K562 (cell line): Measurements from ENCODE around the gene CSTPP1. TPM values are rescaled to one million over a fixed set of nuclear protein-coding genes. Genes with fewer than 3 reads are reported as not detected.

Experiments used
- ATAC-seq: fragments of 200-7000 bp; cut with Tn5 transposase; 3 replicates; pipeline ENCODE4 v1.9.1; 2020; ENCODE audit warnings: moderate library complexity
- BruUV-seq: library from RNA; stranded (reverse); fragments of 400-500 nt; replicated peaks from 2 replicates; lab custom pipeline; 2021; lab: Mats Ljungman, UMichigan
- CTCF ChIA-PET: fragments of 300-600 bp; formaldehyde crosslinking; extraction: SDS; loops from one replicate; lab custom pipeline; 2021; ENCODE audit warnings: low intra/inter-chr PET ratio; lab: Yijun Ruan, JAX
- POLR2A ChIA-PET: fragments of 300-600, 350-650 bp; sonication (Branson Sonifier 250); formaldehyde crosslinking; extraction: SDS; loops from one replicate; lab custom pipeline; 2021; ENCODE audit warnings: antibody characterized with exemption, inconsistent platforms; lab: Yijun Ruan, JAX
- DNase-seq, 4 experiments: peaks; one replicate each; pipeline versions ENCODE4 v3.0.0 to v3.0.0-alpha.2; 2011 to 2018; ENCODE audit warnings: low spot score in 3 of 4, mixed read lengths in 3 of 4; ENCODE audit errors: extremely low read depth in 1 of 4
- FAIRE-seq: peaks from 2 replicates; lab custom pipeline; 2011; peaks lifted over from hg19 to GRCh38; lab: Jason Lieb, UNC
- H2AFZ ChIP-seq: 2 replicates; pipeline ENCODE4 v1.6.0; 2011; ENCODE audit warnings: low read depth, low read length, control low read depth, inconsistent platforms
- H3K27ac ChIP-seq: fragments of 200-600 bp; 3 replicates; pipeline ENCODE4 v1.8.0; 2011; ENCODE audit warnings: low read depth, mild to moderate bottlenecking, control low read depth, inconsistent platforms, low read length, moderate library complexity, mixed read lengths; ENCODE audit errors: extremely low read depth
- H3K27me3 ChIP-seq, 2 experiments: fragments of 300-600 bp in 1 of 2; 2 replicates in 1 of 2; 3 replicates in 1 of 2; pipeline versions ENCODE4 v1.6.0 to v1.8.0; 2011; ENCODE audit warnings: inconsistent platforms in 2 of 2, low read length in 2 of 2, mild to moderate bottlenecking in 1 of 2, mixed read lengths in 1 of 2, moderate library complexity in 1 of 2; ENCODE audit not compliant: control insufficient read depth in 2 of 2, insufficient read depth in 2 of 2
- H3K36me3 ChIP-seq: fragments of 300-600 bp; 3 replicates; pipeline ENCODE4 v1.8.0; 2011; ENCODE audit warnings: mild to moderate bottlenecking, low read length, inconsistent platforms; ENCODE audit not compliant: control insufficient read depth, insufficient read depth
- H3K4me1 ChIP-seq, 2 experiments: fragments of 200-600 bp in 1 of 2; replicated peaks in 1 of 2; 2 replicates in 1 of 2; 3 replicates in 1 of 2; pipeline versions ENCODE4 v1.5.1 to v1.8.0; 2011; ENCODE audit warnings: inconsistent platforms in 2 of 2, low read length in 2 of 2, mild to moderate bottlenecking in 1 of 2, mixed read lengths in 1 of 2, moderate library complexity in 1 of 2; ENCODE audit not compliant: control insufficient read depth in 2 of 2, insufficient read depth in 2 of 2
- H3K4me2 ChIP-seq: 2 replicates; pipeline ENCODE4 v1.6.1; 2011; ENCODE audit warnings: low read length, control low read depth, inconsistent platforms, mixed read lengths; ENCODE audit not compliant: insufficient read depth
- H3K4me3 ChIP-seq: fragments of 200-600 bp; sonication (generic), shearing (Covaris generic); 2 replicates; pipeline ENCODE4 v1.5.1; 2016; ENCODE audit warnings: control low read depth, inconsistent platforms
- H3K79me2 ChIP-seq: fragments of 200-600 bp; 3 replicates; pipeline ENCODE4 v1.8.0; 2011; ENCODE audit warnings: low read length, inconsistent platforms; ENCODE audit not compliant: control insufficient read depth, insufficient read depth
- H3K9ac ChIP-seq, 2 experiments: 2 replicates each; pipeline versions ENCODE4 v1.6.0 to v1.6.1; 2011; ENCODE audit warnings: low read depth in 2 of 2, low read length in 2 of 2, control low read depth in 1 of 2, inconsistent platforms in 1 of 2, mild to moderate bottlenecking in 1 of 2, mixed read lengths in 1 of 2; ENCODE audit not compliant: insufficient read depth in 1 of 2
- H3K9me1 ChIP-seq: one replicate; pipeline ENCODE4 v1.6.0; 2011; ENCODE audit warnings: inconsistent platforms, mild to moderate bottlenecking, low read length, moderate library complexity; ENCODE audit not compliant: control insufficient read depth, insufficient read depth
- H3K9me3 ChIP-seq: replicated peaks from 2 replicates; pipeline ENCODE4 v1.5.1; 2011; ENCODE audit warnings: low read depth, low read length, inconsistent platforms; ENCODE audit not compliant: control insufficient read depth, insufficient read depth
- H4K20me1 ChIP-seq: replicated peaks from 2 replicates; pipeline ENCODE4 v1.6.1; 2011; ENCODE audit warnings: low read length, inconsistent platforms, mixed read lengths; ENCODE audit not compliant: control insufficient read depth, insufficient read depth
- ATF3 ChIP-seq, 2 experiments: fragments of 450-650 bp in 1 of 2; sonication (generic) in 1 of 2; formaldehyde crosslinking in 1 of 2; IDR thresholded peaks in 1 of 2; conservative IDR thresholded peaks in 1 of 2; 2 replicates each; pipeline versions ENCODE4 v1.6.1 to v1.8.1; 2016 to 2023; ENCODE audit warnings: mild to moderate bottlenecking in 2 of 2, moderate library complexity in 2 of 2, inconsistent platforms in 1 of 2, missing genetic modification reagents in 1 of 2
- ESRRB ChIP-seq: fragments of 250-450 bp; sonication (Bioruptor Pico); IDR thresholded peaks from 2 replicates; pipeline ENCODE4 v1.5.0; 2020; ENCODE audit warnings: mild to moderate bottlenecking, moderate library complexity, borderline replicate concordance
- SAFB2 ChIP-seq: fragments of 200-400 bp; formaldehyde crosslinking; IDR thresholded peaks from 2 replicates; pipeline ENCODE4 v1.6.1; 2018; ENCODE audit warnings: borderline replicate concordance, low read length, low read depth, moderate library complexity; ENCODE audit not compliant: severe bottlenecking
- TAF7 ChIP-seq: fragments of 450-650 bp; IDR thresholded peaks from 2 replicates; pipeline ENCODE4 v1.6.1; 2016; ENCODE audit warnings: missing genetic modification characterization, missing compliant biosample characterization
- TSHZ1 ChIP-seq: fragments of 250-450 bp; sonication (Bioruptor Pico); IDR thresholded peaks from 2 replicates; pipeline ENCODE4 v1.4.0; 2020; ENCODE audit warnings: mild to moderate bottlenecking, moderate library complexity
- ZNF197 ChIP-seq: fragments of 200-800 bp; sonication (Bioruptor generic); IDR thresholded peaks from 2 replicates; pipeline ENCODE4 v1.6.1; 2016; ENCODE audit warnings: low read depth, missing genetic modification characterization, missing compliant biosample characterization
- ZZZ3 ChIP-seq: fragments of 450-650 bp; IDR thresholded peaks from 2 replicates; pipeline ENCODE4 v1.6.1; 2016; ENCODE audit warnings: antibody characterized with exemption, mild to moderate bottlenecking, moderate library complexity
- WGBS: fragments of 100-300 bp; shearing (Covaris generic); methylation state at CpG from one replicate; pipeline ENCODE4 v1.1.6; 2016; ENCODE audit warnings: low coverage, mixed read lengths; ENCODE audit not compliant: insufficient coverage; ENCODE audit errors: missing lambda C conversion rate; 5-methylcytosine and 5-hydroxymethylcytosine counted together
- in situ Hi-C: fragments of 300-500 bp; cut with MboI; formaldehyde crosslinking; loops from 4 replicates; pipeline ENCODE4 v1.15.0; 2018; ENCODE audit warnings: inconsistent platforms, mixed read lengths
- intact Hi-C: fragments of 100-400 bp; cut with micrococcal nuclease; formaldehyde crosslinking; loops from 2 replicates; pipeline ENCODE4 v1.14.2; 2022
- polyA plus RNA-seq, 8 experiments: library from polyadenylated mRNA; depleted of rRNA in 4 of 8; stranded (reverse) in 5 of 8; unstranded in 3 of 8; fragments of >200 nt; fragmentation: Nextera tagmentation in 2 of 8; fragmentation: Illumina TruSeq in 1 of 8; extraction: Ambion mirVana in 2 of 8; extraction: Trizol in 1 of 8; gene quantifications; 2 replicates each; pipeline versions ENCODE4 v1.2.1 to v1.2.3, GENCODE V29; 2011 to 2014; ENCODE audit warnings: inconsistent platforms in 1 of 8, missing spikeins in 1 of 8
- total RNA-seq, 7 experiments: library from RNA; depleted of rRNA in 6 of 7; stranded (reverse); fragments of >200 nt in 6 of 7; fragmentation: Illumina TruSeq in 2 of 7; extraction: Trizol in 2 of 7; gene quantifications; 2 replicates each; pipeline versions ENCODE4 v1.2.1 to v1.2.3, GENCODE V29; 2011 to 2021; ENCODE audit warnings: low replicate concordance in 1 of 7
- TF ChIP-seq, protein P1 (sequence below): fragments of 250-450 bp; sonication (Bioruptor Pico); IDR thresholded peaks from 2 replicates; pipeline ENCODE4 v1.5.0; 2021
- TF ChIP-seq, protein P2 (sequence below): fragments of 450-650 bp; formaldehyde crosslinking; IDR thresholded peaks from 2 replicates; pipeline ENCODE4 v1.4.0; 2020; ENCODE audit warnings: mild to moderate bottlenecking, moderate library complexity
- TF ChIP-seq, protein P3 (sequence below), 2 experiments: fragments of 450-650 bp in 1 of 2; sonication (generic) in 1 of 2; formaldehyde crosslinking; conservative IDR thresholded peaks; 2 replicates each; pipeline versions ENCODE4 v1.4.0 to v1.8.1; 2020 to 2022; ENCODE audit warnings: mild to moderate bottlenecking in 1 of 2, missing genetic modification reagents in 1 of 2
- TF ChIP-seq, protein P4 (sequence below): fragments of 450-650 bp; conservative IDR thresholded peaks from 2 replicates; pipeline ENCODE4 v1.6.1; 2016; ENCODE audit warnings: missing genetic modification characterization, low read depth, mild to moderate bottlenecking, control low read depth, missing compliant biosample characterization

CSTPP1 gene
- total and polyA plus RNA-seq, 9 of the 15 experiments (the other 6 are each of a cell fraction or from before 2014, with no cell fraction given): 6.5 to 17.8 (median 9.2) TPM

DNA sequence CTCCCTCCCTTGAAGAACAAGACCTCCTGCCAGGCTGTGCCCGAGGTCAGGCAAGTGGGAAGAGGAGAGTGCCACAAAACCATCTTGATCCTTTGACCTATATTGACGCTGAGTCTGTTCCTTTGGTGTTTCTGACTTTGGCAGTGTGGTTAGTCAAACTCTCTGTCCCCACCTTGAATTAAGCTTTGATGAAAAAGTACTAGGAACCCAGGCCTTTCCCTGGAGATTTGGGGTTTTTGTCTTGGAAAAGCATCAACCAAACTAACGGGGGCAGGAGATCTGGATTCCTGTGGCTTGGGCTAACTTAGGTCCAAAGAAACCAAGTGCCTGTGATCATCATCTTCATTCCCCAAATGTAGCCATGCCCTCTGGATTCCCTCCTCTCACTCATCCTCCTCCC is 199.8 kb downstream of the CSTPP1 start:
- H3K9ac ChIP-seq: no peak overlapping the region
- no peaks in the 10 kb centered on the region; a peak in 1 of 5 replicates for H3K27me3 ChIP-seq
- CTCF ChIA-PET: interaction anchor here (0.5 kb wide), 1 partner anchor 375 kb away, joined by 4 read pairs; no protein-coding TSS in a partner anchor
- POLR2A ChIA-PET: no interaction called here
- BruUV-seq: no TSS peak
- H2AFZ ChIP-seq: no peak overlapping the region
- ATAC-seq (no peak), FAIRE-seq (peak; percentile 61), DNase-seq (no peak)
- in situ Hi-C loops: loop anchor here (10.0 kb wide), 1 partner anchor 392 kb away; no protein-coding TSS in a partner anchor
- H3K4me1 ChIP-seq: peaks cover 0 to 6% of the 10 kb centered on the region in 2 experiments; a peak in 2 of 5 replicates
- no peak overlapping the region for H3K4me2 ChIP-seq
- WGBS: 3% methylated on average over 3 of the region's 3 CpGs
- H4K20me1 ChIP-seq: no peaks in the 10 kb centered on the region; the same call in 1 of the 2 replicates
- intact Hi-C loops: no loop called here
- no peaks in the 10 kb centered on the region for H3K36me3 ChIP-seq
- no peaks in the 10 kb centered on the region for H3K79me2 ChIP-seq
- no peak overlapping the region for H3K27ac ChIP-seq
- no peaks in the 10 kb centered on the region for H3K9me1 ChIP-seq
- H3K9me3 ChIP-seq: no peaks in the 10 kb centered on the region
- H3K4me3 ChIP-seq: no peak overlapping the region
- no peak for TF ChIP-seq ATF3 (IDR thresholded peaks at IDR 0.05)
- no peak for TF ChIP-seq ATF3 (CRISPR knock-in tag; conservative IDR thresholded peaks at IDR 0.05)
- no peak for TF ChIP-seq ZZZ3
- no peak for TF ChIP-seq TAF7 (tag)
- TF ChIP-seq, protein P1, sequence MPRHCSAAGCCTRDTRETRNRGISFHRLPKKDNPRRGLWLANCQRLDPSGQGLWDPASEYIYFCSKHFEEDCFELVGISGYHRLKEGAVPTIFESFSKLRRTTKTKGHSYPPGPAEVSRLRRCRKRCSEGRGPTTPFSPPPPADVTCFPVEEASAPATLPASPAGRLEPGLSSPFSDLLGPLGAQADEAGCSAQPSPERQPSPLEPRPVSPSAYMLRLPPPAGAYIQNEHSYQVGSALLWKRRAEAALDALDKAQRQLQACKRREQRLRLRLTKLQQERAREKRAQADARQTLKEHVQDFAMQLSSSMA (CRISPR knock-in tag): no peak
- TF ChIP-seq TSHZ1 (CRISPR knock-in tag): no peak
- TF ChIP-seq, protein P2, sequence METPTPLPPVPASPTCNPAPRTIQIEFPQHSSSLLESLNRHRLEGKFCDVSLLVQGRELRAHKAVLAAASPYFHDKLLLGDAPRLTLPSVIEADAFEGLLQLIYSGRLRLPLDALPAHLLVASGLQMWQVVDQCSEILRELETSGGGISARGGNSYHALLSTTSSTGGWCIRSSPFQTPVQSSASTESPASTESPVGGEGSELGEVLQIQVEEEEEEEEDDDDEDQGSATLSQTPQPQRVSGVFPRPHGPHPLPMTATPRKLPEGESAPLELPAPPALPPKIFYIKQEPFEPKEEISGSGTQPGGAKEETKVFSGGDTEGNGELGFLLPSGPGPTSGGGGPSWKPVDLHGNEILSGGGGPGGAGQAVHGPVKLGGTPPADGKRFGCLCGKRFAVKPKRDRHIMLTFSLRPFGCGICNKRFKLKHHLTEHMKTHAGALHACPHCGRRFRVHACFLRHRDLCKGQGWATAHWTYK (CRISPR knock-in tag): no peak
- TF ChIP-seq, protein P3, sequence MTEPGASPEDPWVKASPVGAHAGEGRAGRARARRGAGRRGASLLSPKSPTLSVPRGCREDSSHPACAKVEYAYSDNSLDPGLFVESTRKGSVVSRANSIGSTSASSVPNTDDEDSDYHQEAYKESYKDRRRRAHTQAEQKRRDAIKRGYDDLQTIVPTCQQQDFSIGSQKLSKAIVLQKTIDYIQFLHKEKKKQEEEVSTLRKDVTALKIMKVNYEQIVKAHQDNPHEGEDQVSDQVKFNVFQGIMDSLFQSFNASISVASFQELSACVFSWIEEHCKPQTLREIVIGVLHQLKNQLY (CRISPR knock-in tag; conservative IDR thresholded peaks at IDR 0.05): no peak
- TF ChIP-seq SAFB2: no peak
- TF ChIP-seq, protein P4, sequence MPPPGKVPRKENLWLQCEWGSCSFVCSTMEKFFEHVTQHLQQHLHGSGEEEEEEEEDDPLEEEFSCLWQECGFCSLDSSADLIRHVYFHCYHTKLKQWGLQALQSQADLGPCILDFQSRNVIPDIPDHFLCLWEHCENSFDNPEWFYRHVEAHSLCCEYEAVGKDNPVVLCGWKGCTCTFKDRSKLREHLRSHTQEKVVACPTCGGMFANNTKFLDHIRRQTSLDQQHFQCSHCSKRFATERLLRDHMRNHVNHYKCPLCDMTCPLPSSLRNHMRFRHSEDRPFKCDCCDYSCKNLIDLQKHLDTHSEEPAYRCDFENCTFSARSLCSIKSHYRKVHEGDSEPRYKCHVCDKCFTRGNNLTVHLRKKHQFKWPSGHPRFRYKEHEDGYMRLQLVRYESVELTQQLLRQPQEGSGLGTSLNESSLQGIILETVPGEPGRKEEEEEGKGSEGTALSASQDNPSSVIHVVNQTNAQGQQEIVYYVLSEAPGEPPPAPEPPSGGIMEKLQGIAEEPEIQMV (tag): no peak
- no peak for TF ChIP-seq ZNF197 (CRISPR knock-in tag)
- no peak for TF ChIP-seq ESRRB (CRISPR knock-in tag)
